COLO668 (cell line): ENCODE results near the gene MRLN.

Source experiments
- DNase-seq: peaks from one replicate; lab custom pipeline; 2025; ENCODE audit not compliant: unreplicated experiment; lab: John Stamatoyannopoulos, UW

MRLN gene

DNA sequence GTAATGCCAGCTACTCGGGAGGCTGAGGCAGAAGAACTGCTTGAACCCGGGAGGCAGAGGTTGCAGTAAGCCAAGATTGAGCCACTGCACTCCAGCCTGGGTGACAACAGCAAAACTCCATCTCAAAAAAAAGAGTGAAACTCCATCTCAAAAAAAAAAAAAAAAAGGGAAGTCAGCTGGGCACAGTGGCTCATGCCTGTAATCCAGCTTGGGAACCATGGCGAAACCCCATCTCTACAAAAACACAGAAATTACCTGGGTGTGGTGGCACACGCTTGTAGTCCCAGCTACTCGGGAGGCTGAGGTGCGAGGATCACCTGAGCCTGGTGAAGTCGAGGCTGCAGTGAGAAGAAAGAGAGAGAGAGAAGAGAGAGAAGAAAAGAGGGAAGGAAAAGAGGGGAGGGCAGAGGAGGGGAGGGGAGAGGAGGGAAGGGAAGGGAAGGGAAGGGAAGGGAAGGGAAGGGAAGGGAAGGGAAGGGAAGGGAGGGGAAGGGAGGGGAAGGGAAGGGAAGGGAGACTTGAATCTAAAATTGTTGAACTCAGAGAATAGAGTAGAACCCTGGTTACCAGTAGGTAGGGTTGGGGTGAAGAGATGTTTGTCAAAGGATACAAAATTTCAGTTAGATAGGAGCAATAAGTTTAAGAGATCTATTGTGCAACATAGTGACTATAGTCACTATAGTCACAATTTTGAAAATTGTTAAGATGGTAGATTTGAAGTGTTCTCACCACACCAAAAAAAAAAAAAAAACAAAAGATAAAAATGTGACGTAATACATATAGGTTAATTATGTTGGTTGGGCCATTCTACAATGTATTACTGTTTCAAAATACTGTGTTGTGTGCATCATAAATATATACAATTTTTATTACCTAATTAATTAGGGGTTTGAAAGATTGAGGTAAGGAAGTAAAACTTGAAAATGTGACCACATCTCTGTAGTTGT, 46.1 kb downstream of the MRLN start:
- DNase-seq: no peak

GRCh38 chr10:59705931-59706330, 47.3 kb downstream of the MRLN start:
- DNase-seq: no peak

DNA sequence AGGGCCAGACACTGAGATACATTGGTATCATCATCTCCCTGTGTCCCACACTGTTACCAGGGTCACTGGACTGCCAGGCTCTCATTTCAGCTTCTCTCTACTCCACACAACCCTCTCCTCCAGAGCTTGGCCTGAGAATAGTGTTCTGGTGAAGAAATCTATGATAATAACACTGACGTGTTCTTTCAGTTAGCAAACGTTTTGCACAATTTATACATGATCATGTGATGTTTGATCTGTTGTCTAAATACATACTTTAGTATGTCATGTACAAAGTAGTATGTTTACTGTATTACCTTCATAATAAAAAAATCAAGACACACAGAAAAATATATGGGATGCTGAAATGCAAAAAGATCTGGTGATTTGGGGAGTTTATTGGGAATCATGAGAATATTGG, 48.6 kb downstream of the MRLN start:
- DNase-seq: no peak

DNA sequence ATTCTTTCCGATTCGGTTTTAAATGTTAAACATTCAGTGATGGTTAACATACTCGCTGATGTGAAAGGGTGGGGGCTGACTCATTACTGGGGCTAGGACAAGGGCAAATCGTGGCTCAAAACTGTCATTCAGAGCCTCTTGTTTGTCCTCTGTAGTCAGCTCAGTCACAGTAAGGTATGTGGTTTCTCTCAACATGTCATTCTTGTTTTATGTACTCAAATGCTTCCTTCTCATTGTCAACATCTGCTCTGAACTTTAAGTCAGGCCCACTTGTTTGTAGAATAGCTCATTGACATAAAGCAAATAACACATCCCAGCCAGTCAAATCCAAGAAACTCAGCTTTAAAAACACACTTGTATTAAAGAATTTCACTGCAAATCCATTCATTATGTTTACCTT, 50.9 kb downstream of the MRLN start:
- DNase-seq: peak; percentile 5

- DNase-seq: no peak
Measured at GRCh38 chr10:59700709-59701108, 52.5 kb downstream of the MRLN start.

DNA sequence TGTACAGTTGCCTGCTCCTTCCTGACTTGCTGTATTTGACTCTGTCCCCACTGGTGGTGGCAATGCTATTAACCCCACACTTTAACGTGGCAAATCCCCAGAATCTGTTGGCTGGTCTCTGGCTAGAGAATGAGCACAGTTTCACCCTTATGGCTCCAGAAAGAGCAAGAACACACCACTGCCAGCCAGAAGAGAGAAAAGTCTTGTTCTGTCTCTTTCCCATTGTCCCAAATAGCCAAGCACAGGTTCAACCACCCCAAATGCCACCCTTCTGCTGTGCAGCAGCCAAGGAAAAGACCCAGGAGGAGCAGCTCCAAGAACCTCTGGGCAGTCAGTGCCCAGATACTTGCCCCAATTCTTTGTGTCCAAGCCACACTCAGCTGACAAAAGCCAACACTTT, 54.9 kb downstream of the MRLN start:
- no peak for DNase-seq

- DNase-seq: no peak
Measured at GRCh38 chr10:59695637-59696036, 57.6 kb downstream of the MRLN start.

DNA sequence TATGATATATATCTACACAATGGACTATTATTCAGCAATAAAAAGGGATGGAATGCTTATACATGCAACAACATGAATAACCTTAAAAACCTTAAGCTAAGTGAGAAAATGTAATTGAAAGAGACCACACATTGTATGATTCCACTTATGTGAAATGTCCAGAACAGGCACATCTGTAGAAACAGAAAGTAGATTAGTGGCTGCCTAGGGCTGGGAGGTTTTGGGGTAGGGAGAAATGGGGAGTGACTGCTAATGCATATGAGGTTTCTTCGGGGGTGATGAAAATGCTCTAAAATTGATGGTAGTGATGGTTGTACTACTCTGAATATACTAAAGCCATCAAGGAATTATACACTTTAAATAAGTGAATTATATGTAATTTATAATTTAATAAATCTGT, 58.3 kb downstream of the MRLN start:
- no peak for DNase-seq

DNA sequence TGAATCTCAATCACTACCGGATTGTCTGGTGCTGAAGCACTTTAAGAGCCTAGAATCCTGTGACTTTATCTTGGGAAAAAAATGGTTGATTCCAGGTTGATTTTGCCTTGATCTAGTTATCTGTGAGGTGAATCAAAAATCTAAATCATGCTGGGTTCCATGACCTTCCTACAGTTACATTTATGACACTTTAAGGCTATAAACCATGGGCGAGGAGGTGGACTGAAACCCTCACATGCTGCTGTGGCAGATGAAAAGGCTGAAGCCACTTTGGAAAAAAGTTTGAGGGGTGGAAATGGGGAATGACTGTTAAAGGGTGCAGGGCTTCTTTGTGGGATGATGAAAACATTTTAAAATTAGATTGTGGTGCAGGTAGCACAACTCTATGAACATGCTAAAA, 61.1 kb downstream of the MRLN start:
- DNase-seq: no peak

- DNase-seq: no peak
Measured at GRCh38 chr10:59688921-59689351, 64.3 kb downstream of the MRLN start.

GRCh38 chr10:59687657-59688056, 65.6 kb downstream of the MRLN start:
- DNase-seq: no peak
